HT-29 (cell line): ENCODE measurements around the gene GINS3. TPM values are rescaled to one million over a fixed set of nuclear protein-coding genes. Genes with fewer than 3 reads are reported as not detected.

Experiments used
- small RNA-seq: library from RNA; depleted of rRNA; stranded (forward); fragments of <200 nt; gene quantifications from one replicate; pipeline ENCODE3, GENCODE V24; 2014
- total RNA-seq: library from RNA; depleted of rRNA; stranded (reverse); fragments of >200 nt; shearing (Covaris generic); gene quantifications from 2 replicates; pipeline ENCODE4 v1.2.3, GENCODE V29; 2014; rRNA removed

Gene GINS3
- total RNA-seq, 1 experiment from 2014 or later, result 11.9 TPM

Small RNAs within 50 kb of the gene (small RNA-seq; reads per million reads assigned to genes)
- not detected for gene RNU6-1110P
- not detected for gene RNU6-269P

Other genes with a start within 250 kb of the GINS3 start
- 14.2 and 16.2 TPM in 2 replicates for gene CSNK2A2, start 194.4 kb upstream of the GINS3 start, total RNA-seq
- not detected in 2 replicates for gene PRSS54, start 97.4 kb upstream of the GINS3 start, total RNA-seq
- 1.8 and 2.1 TPM in 2 replicates for gene NDRG4, start 107.7 kb downstream of the GINS3 start, total RNA-seq
- gene SETD6, start 123.0 kb downstream of the GINS3 start, total RNA-seq, result 66.1 and 83.3 TPM in 2 replicates
- gene CNOT1, start 237.4 kb downstream of the GINS3 start, total RNA-seq, result 156 and 170 TPM in 2 replicates